ENCODE measurements around the gene UTP25. TPM values are rescaled to one million over a fixed set of nuclear protein-coding genes. Genes with fewer than 3 reads are reported as not detected.
A peak's percentile ranks its signal among the peaks of the same experiment; 100 is the strongest.
"Not testable (repeated sequence)": the region's sequence is repeated elsewhere in the genome, so short reads cannot be mapped to it uniquely, and the experiment has no call there.

UTP25 gene
- total RNA-seq, 4 donors from 2014 or later: 3.7 to 8.0 (median 7.3) TPM

GRCh38 chr1:209884665-209885117 is 56.9 kb downstream of the UTP25 start:
- Histone ChIP-seq H3K4me1 (peaks cover 0 to 5% (median 4%) of the 10 kb centered on the region in 4 donors), H3K27ac (replicated peaks in 1 of 4) (no peak overlapping the region), H3K9me3 (no peaks in the 10 kb centered on the region), H3K27me3 (peaks cover 0 to 20% (median 0%) of the 10 kb centered on the region in 4 donors), H3K36me3 (no peaks in the 10 kb centered on the region), H3K4me3 (no peak overlapping the region)
- WGBS: 20% methylated on average over 2 of the region's 2 CpGs
- TF ChIP-seq POLR2AphosphoS5 (IDR thresholded peaks at IDR 0.05): peak in 1 of 2 donors; percentile 35
- TF ChIP-seq, protein P1, sequence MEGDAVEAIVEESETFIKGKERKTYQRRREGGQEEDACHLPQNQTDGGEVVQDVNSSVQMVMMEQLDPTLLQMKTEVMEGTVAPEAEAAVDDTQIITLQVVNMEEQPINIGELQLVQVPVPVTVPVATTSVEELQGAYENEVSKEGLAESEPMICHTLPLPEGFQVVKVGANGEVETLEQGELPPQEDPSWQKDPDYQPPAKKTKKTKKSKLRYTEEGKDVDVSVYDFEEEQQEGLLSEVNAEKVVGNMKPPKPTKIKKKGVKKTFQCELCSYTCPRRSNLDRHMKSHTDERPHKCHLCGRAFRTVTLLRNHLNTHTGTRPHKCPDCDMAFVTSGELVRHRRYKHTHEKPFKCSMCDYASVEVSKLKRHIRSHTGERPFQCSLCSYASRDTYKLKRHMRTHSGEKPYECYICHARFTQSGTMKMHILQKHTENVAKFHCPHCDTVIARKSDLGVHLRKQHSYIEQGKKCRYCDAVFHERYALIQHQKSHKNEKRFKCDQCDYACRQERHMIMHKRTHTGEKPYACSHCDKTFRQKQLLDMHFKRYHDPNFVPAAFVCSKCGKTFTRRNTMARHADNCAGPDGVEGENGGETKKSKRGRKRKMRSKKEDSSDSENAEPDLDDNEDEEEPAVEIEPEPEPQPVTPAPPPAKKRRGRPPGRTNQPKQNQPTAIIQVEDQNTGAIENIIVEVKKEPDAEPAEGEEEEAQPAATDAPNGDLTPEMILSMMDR (IDR thresholded peaks at IDR 0.05): no peak
- DNase-seq (ENCODE audit: extremely low spot score): no peak
- intact Hi-C loops (cut with DNase I): no loop called here

- Histone ChIP-seq H3K27me3 (peaks cover 0 to 12% (median 0%) of the 10 kb centered on the region in 4 donors), H3K9me3 (no peaks in the 10 kb centered on the region), H3K4me3 (no peak overlapping the region), H3K27ac (replicated peaks in 1 of 4) (no peak overlapping the region), H3K4me1 (peaks cover 0 to 5% (median 4%) of the 10 kb centered on the region in 4 donors), H3K36me3 (no peaks in the 10 kb centered on the region)
- intact Hi-C loops (cut with DNase I): no loop called here
- WGBS: 93% methylated on average over 7 of the region's 7 CpGs
- DNase-seq (ENCODE audit: extremely low spot score): no peak
- no peak for TF ChIP-seq POLR2AphosphoS5 (IDR thresholded peaks at IDR 0.05)
- TF ChIP-seq, protein P1 (IDR thresholded peaks at IDR 0.05): no peak
- TF ChIP-seq EP300 (IDR thresholded peaks at IDR 0.05): no peak
- TF ChIP-seq POLR2A (IDR thresholded peaks at IDR 0.05; ENCODE audit: low read depth): no peak
Measured at GRCh38 chr1:209885403-209886218, 57.8 kb downstream of the UTP25 start.

DNA sequence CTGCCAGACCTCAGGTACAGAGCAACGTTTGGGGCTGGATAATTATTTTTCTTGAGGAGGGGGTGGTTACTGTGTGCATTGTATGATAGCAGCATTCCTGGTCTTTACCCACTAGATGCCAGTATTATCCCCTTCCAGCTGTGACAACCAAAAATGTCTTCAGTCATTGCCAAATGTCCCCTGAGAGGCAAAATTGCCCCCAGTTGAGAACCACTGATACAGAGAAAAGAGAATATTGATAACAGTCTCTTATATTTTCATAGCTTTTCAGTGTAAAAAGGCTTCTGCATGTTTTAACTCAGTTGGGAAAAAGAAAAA is 58.4 kb downstream of the UTP25 start:
- no peak for DNase-seq (ENCODE audit: extremely low spot score)
- no peak overlapping the region for H3K27ac ChIP-seq (replicated peaks in 1 of 4)
- TF ChIP-seq EP300 (IDR thresholded peaks at IDR 0.05) (no peak), POLR2AphosphoS5 (IDR thresholded peaks at IDR 0.05) (no peak), POLR2A (IDR thresholded peaks at IDR 0.05; ENCODE audit: low read depth) (no peak)
- TF ChIP-seq, protein P1 (IDR thresholded peaks at IDR 0.05): no peak
- peaks cover 0 to 6% (median 0%) of the 10 kb centered on the region in 4 donors for H3K27me3 ChIP-seq
- intact Hi-C loops (cut with DNase I): no loop called here
- H3K4me1 ChIP-seq: peaks cover 0 to 5% (median 4%) of the 10 kb centered on the region in 4 donors
- H3K36me3 ChIP-seq: no peaks in the 10 kb centered on the region
- WGBS: 0% methylated on average over 1 of the region's 1 CpG
- H3K9me3 ChIP-seq: no peaks in the 10 kb centered on the region
- H3K4me3 ChIP-seq: no peak overlapping the region

DNA sequence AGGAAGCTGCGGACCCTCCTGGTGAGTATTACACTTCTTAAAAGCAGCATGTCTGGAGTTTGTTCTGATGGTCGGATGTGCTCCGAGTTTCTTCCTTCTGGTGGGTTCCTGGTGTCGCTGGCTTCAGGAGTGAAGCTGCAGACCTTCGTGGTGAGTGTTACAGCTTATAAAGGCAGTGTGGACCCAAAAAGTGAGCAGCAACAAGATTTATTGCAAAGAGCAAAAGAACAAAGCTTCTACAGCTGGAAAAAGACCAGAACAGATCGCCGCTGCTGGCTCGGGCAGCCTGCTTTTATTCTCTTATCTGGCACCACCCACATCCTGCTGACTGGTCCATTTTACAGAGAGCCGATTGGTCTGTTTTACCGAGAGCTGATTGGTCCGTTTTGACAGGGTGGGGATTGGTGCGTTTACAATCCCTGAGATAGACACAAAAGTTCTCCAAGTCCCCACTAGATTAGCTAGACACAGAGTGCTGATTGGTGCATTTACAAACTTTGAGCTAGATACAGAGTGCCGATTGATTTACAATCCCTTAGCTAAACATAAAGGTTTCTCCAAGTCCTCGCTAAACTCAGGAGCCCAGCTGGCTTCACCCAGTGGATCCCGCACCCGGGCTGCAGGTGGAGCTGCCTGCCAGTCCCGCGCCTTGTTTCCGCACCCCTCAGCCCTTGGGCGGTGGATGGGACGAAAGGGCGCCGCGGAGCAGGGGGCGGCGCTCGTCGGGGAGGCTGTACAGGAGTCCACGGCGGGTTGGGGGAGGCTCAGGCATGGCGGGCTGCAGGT is 60.7 kb downstream of the UTP25 start:
- H3K27ac ChIP-seq (replicated peaks in 1 of 4); H3K4me1 ChIP-seq; intact Hi-C loops (cut with DNase I); H3K4me3 ChIP-seq; H3K27me3 ChIP-seq; H3K9me3 ChIP-seq; H3K36me3 ChIP-seq: not testable (repeated sequence)
- WGBS: 83% methylated on average over 16 of the region's 31 CpGs
- DNase-seq (ENCODE audit: extremely low spot score): peak; percentile 64

DNA sequence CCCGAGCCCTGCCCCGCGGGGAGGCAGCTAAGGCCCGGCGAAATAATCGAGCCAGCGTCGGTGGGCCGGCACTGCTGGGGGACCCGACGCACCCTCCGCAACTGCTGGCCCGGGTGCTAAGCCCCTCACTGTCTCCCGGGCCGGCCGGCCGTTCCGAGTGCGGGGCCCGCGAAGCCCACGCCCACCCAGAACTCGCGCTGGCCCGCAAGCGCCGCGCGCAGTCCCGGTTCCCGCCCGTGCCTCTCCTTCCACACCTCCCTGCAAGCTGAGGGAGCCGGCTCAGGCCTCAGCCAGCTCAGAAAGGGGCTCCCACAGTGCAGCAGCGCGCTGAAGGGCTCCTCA is 61.3 kb downstream of the UTP25 start:
- H3K4me3 ChIP-seq: no peak overlapping the region
- no peak for TF ChIP-seq EP300 (IDR thresholded peaks at IDR 0.05)
- no peak for TF ChIP-seq POLR2A (IDR thresholded peaks at IDR 0.05; ENCODE audit: low read depth)
- TF ChIP-seq, protein P1 (IDR thresholded peaks at IDR 0.05): no peak
- TF ChIP-seq POLR2AphosphoS5 (IDR thresholded peaks at IDR 0.05): no peak
- intact Hi-C loops (cut with DNase I): no loop called here
- H3K36me3 ChIP-seq: no peaks in the 10 kb centered on the region
- H3K27ac ChIP-seq (replicated peaks in 1 of 4): no peak overlapping the region
- peak; percentile 45 for DNase-seq (ENCODE audit: extremely low spot score)
- H3K27me3 ChIP-seq: no peaks in the 10 kb centered on the region
- no peaks in the 10 kb centered on the region for H3K9me3 ChIP-seq
- WGBS: 82% methylated on average over 4 of the region's 35 CpGs
- peaks cover 0 to 5% (median 2%) of the 10 kb centered on the region in 4 donors for H3K4me1 ChIP-seq
